Measurements from ENCODE around the gene LRP1. TPM values are rescaled to one million over a fixed set of nuclear protein-coding genes. Genes with fewer than 3 reads are reported as not detected.

Gene LRP1
- total and polyA plus RNA-seq, 4 donors: 87.5 to 375 (median 139) TPM

GRCh38 chr12:57101892-57102695 is 26.2 kb upstream of the LRP1 start:
- WGBS: 25% methylated on average over 15 of the region's 15 CpGs
- peaks cover 7 to 29% (median 16%) of the 10 kb centered on the region in 4 donors for H3K4me1 ChIP-seq (ENCODE audit: control insufficient read depth in 4 of 4, insufficient read depth in 4 of 4, low read length in 3 of 4)
- peak; percentile 55 for DNase-seq (ENCODE audit: low spot score)

More at GRCh38 chr12:57101892-57102695, 26.2 kb upstream of the LRP1 start:
- H3K9ac ChIP-seq (ENCODE audit: low read depth in 1 of 2, low read length in 2 of 2): peak overlapping the region in 1 of 2 donors; percentile 11
- no peak overlapping the region for H3K4me3 ChIP-seq (ENCODE audit: low read depth in 1 of 3, low read length in 3 of 3)
- no peaks in the 10 kb centered on the region for H3K9me3 ChIP-seq (ENCODE audit: control insufficient read depth in 4 of 4, low read length in 3 of 4)
- peak overlapping the region; percentile 92 to 98 for H3K27ac ChIP-seq (ENCODE audit: low read depth in 1 of 2, low read length in 2 of 2)
- no peaks in the 10 kb centered on the region for H3K27me3 ChIP-seq (ENCODE audit: control insufficient read depth in 4 of 4, insufficient read depth in 4 of 4, low read length in 3 of 4)
- peaks cover 11 to 56% (median 41%) of the 10 kb centered on the region in 4 donors for H3K36me3 ChIP-seq (ENCODE audit: control insufficient read depth in 4 of 4, insufficient read depth in 3 of 4, low read depth in 1 of 4, low read length in 3 of 4)
- TF ChIP-seq RXRA (IDR thresholded peaks at IDR 0.05) (peak; percentile 88 to 92), HNF4A (conservative IDR thresholded peaks at IDR 0.05) (peak; percentile 89 to 93), YY1 (IDR thresholded peaks at IDR 0.05) (peak; percentile 75), FOXA1 (IDR thresholded peaks at IDR 0.05) (peak; percentile 71), FOXA2 (IDR thresholded peaks at IDR 0.05) (peak; percentile 90), NR2F2 (IDR thresholded peaks at IDR 0.05) (peak; percentile 76), HNF4G (IDR thresholded peaks at IDR 0.05) (peak; percentile 94), RAD21 (IDR thresholded peaks at IDR 0.05) (peak; percentile 11 to 32), EGR1 (IDR thresholded peaks at IDR 0.05; ENCODE audit: low read depth in 2 of 2) (peak; percentile 28 to 90), ZBTB33 (IDR thresholded peaks at IDR 0.05) (peak; percentile 73), TAF1 (conservative IDR thresholded peaks at IDR 0.05) (peak; percentile 48), JUND (IDR thresholded peaks at IDR 0.05) (peak; percentile 99 to 100), GABPA (IDR thresholded peaks at IDR 0.05 in 1 of 2, conservative IDR thresholded peaks at IDR 0.05 in 1 of 2) (no peak), CTCF (IDR thresholded peaks at IDR 0.05; ENCODE audit: low read depth, low read length, missing input control) (no peak), SP1 (IDR thresholded peaks at IDR 0.05) (peak; percentile 97)
- TF ChIP-seq, protein P1, sequence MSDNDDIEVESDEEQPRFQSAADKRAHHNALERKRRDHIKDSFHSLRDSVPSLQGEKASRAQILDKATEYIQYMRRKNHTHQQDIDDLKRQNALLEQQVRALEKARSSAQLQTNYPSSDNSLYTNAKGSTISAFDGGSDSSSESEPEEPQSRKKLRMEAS (IDR thresholded peaks at IDR 0.05): peak; percentile 79
- TF ChIP-seq, protein P2, sequence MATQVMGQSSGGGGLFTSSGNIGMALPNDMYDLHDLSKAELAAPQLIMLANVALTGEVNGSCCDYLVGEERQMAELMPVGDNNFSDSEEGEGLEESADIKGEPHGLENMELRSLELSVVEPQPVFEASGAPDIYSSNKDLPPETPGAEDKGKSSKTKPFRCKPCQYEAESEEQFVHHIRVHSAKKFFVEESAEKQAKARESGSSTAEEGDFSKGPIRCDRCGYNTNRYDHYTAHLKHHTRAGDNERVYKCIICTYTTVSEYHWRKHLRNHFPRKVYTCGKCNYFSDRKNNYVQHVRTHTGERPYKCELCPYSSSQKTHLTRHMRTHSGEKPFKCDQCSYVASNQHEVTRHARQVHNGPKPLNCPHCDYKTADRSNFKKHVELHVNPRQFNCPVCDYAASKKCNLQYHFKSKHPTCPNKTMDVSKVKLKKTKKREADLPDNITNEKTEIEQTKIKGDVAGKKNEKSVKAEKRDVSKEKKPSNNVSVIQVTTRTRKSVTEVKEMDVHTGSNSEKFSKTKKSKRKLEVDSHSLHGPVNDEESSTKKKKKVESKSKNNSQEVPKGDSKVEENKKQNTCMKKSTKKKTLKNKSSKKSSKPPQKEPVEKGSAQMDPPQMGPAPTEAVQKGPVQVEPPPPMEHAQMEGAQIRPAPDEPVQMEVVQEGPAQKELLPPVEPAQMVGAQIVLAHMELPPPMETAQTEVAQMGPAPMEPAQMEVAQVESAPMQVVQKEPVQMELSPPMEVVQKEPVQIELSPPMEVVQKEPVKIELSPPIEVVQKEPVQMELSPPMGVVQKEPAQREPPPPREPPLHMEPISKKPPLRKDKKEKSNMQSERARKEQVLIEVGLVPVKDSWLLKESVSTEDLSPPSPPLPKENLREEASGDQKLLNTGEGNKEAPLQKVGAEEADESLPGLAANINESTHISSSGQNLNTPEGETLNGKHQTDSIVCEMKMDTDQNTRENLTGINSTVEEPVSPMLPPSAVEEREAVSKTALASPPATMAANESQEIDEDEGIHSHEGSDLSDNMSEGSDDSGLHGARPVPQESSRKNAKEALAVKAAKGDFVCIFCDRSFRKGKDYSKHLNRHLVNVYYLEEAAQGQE (IDR thresholded peaks at IDR 0.05): peak; percentile 63
- TF ChIP-seq, protein P3, sequence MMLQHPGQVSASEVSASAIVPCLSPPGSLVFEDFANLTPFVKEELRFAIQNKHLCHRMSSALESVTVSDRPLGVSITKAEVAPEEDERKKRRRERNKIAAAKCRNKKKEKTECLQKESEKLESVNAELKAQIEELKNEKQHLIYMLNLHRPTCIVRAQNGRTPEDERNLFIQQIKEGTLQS (IDR thresholded peaks at IDR 0.05): peak; percentile 98
